HCT116 (cell line): ENCODE measurements around the gene GPN3. TPM values are rescaled to one million over a fixed set of nuclear protein-coding genes. Genes with fewer than 3 reads are reported as not detected.
A peak's percentile ranks its signal among the peaks of the same experiment; 100 is the strongest.

Experiments
- ATAC-seq: fragments of 200-7000 bp; cut with Tn5 transposase; 2 replicates; pipeline ENCODE4 v1.9.1; 2020; ENCODE audit warnings: mild to moderate bottlenecking, moderate library complexity
- BruUV-seq: library from RNA; stranded (reverse); fragments of 400-500 nt; replicated peaks from 2 replicates; lab custom pipeline; 2021; lab: Mats Ljungman, UMichigan
- CTCF ChIA-PET: fragments of 300-600 bp; sonication (Branson Sonifier 250); formaldehyde crosslinking; loops from one replicate; lab custom pipeline; 2021; ENCODE audit warnings: antibody characterized with exemption; lab: Charles Lee
- POLR2A ChIA-PET: fragments of 300-600, 350-600 bp; sonication (Branson Sonifier 250); formaldehyde crosslinking; loops from one replicate; lab custom pipeline; 2021; ENCODE audit warnings: antibody characterized with exemption; lab: Charles Lee
- RAD21 ChIA-PET, 2 experiments: fragments of 300-600 bp; sonication (Branson Sonifier 250); formaldehyde crosslinking; loops; one replicate each; lab custom pipeline; 2023; ENCODE audit warnings: low total read pairs in 2 of 2; ENCODE audit not compliant: uncharacterized antibody in 2 of 2, unreplicated experiment in 2 of 2, low non-redundant PET in 1 of 2; lab: Charles Lee
- DNase-seq: peaks from one replicate; pipeline ENCODE4 v3.0.0-alpha.2; 2010; ENCODE audit warnings: low read depth, low spot score
- H2AFZ ChIP-seq: fragments of 200-600 bp; shearing (Covaris generic), sonication (generic); 2 replicates; pipeline ENCODE4 v1.6.1; 2017; ENCODE audit warnings: low read depth, mixed run types, mixed read lengths, antibody characterized with exemption, low read length; ENCODE audit not compliant: poor library complexity, severe bottlenecking
- H3K27ac ChIP-seq: 2 replicates; pipeline ENCODE4 v1.5.1; 2012; ENCODE audit warnings: low read depth, low read length
- H3K27me3 ChIP-seq: fragments of 200-600 bp; sonication (generic); 2 replicates; pipeline ENCODE4 v1.6.1; 2016; ENCODE audit warnings: mixed run types, low read length, mixed read lengths; ENCODE audit not compliant: insufficient read depth
- H3K36me3 ChIP-seq, 2 experiments: fragments of 200-500 bp in 1 of 2; fragments of 200-600 bp in 1 of 2; sonication (Bioruptor generic) in 1 of 2; sonication (generic) in 1 of 2; 2 replicates each; pipeline versions ENCODE4 v1.5.1 to v1.6.1; 2014 to 2016; ENCODE audit warnings: low read length in 2 of 2, inconsistent platforms in 1 of 2, mixed read lengths in 1 of 2, mixed run types in 1 of 2; ENCODE audit not compliant: insufficient read depth in 2 of 2, control insufficient read depth in 1 of 2
- H3K4me1 ChIP-seq, 2 experiments: fragments of 200-600 bp in 1 of 2; sonication (generic) in 1 of 2; 2 replicates each; pipeline versions ENCODE4 v1.5.1 to v1.6.1; 2012 to 2017; ENCODE audit warnings: low read length in 2 of 2, inconsistent platforms in 1 of 2, mild to moderate bottlenecking in 1 of 2, mixed read lengths in 1 of 2, mixed run types in 1 of 2, moderate library complexity in 1 of 2; ENCODE audit not compliant: insufficient read depth in 2 of 2, control insufficient read depth in 1 of 2
- H3K4me2 ChIP-seq: fragments of 200-600 bp; sonication (generic); 2 replicates; pipeline ENCODE4 v1.6.1; 2017; ENCODE audit warnings: mixed run types, low read length, mixed read lengths
- H3K4me3 ChIP-seq, 2 experiments: fragments of 200-600 bp in 1 of 2; sonication (generic) in 1 of 2; replicated peaks in 1 of 2; 2 replicates each; pipeline ENCODE4 v1.5.1; 2011 to 2016; ENCODE audit warnings: low read length in 2 of 2, control low read depth in 1 of 2, low read depth in 1 of 2, mild to moderate bottlenecking in 1 of 2, mixed read lengths in 1 of 2, mixed run types in 1 of 2
- H3K79me2 ChIP-seq: fragments of 200-600 bp; sonication (generic); 2 replicates; pipeline ENCODE4 v1.6.1; 2017; ENCODE audit warnings: mild to moderate bottlenecking, mixed run types, low read length, moderate library complexity, mixed read lengths; ENCODE audit not compliant: insufficient read depth
- H3K9ac ChIP-seq: fragments of 200-600 bp; sonication (generic); 2 replicates; pipeline ENCODE4 v1.6.1; 2016; ENCODE audit warnings: low read length, mixed read lengths
- H3K9me2 ChIP-seq: fragments of 200-600 bp; sonication (generic), shearing (Covaris generic); 2 replicates; pipeline ENCODE4 v1.6.1; 2017; ENCODE audit warnings: mixed run types, mild to moderate bottlenecking, moderate library complexity; ENCODE audit not compliant: insufficient read depth
- H3K9me3 ChIP-seq, 2 experiments: fragments of 200-500 bp in 1 of 2; fragments of 200-600 bp in 1 of 2; sonication (Bioruptor generic) in 1 of 2; sonication (generic) in 1 of 2; 2 replicates each; pipeline ENCODE4 v1.6.1; 2014 to 2017; ENCODE audit warnings: low read length in 2 of 2, mixed read lengths in 2 of 2, inconsistent platforms in 1 of 2, low read depth in 1 of 2, mild to moderate bottlenecking in 1 of 2, mixed run types in 1 of 2, moderate library complexity in 1 of 2; ENCODE audit not compliant: control insufficient read depth in 1 of 2, insufficient read depth in 1 of 2
- H4K20me1 ChIP-seq: fragments of 200-600 bp; sonication (generic), shearing (Covaris generic); 2 replicates; pipeline ENCODE4 v1.6.1; 2017; ENCODE audit warnings: mixed run types, mild to moderate bottlenecking, moderate library complexity; ENCODE audit not compliant: insufficient read depth
- ATF3 ChIP-seq: IDR thresholded peaks from 2 replicates; pipeline ENCODE4 v1.6.1; 2012
- CBX3 ChIP-seq: IDR thresholded peaks from 2 replicates; pipeline ENCODE4 v1.6.1; 2012; ENCODE audit warnings: low read depth
- CTCF ChIP-seq, 3 experiments: fragments of 200-600 bp in 1 of 3; sonication (generic) in 1 of 3; IDR thresholded peaks in 2 of 3; conservative IDR thresholded peaks in 1 of 3; 2 replicates each; pipeline ENCODE4 v1.5.1; 2012 to 2017; ENCODE audit warnings: low read depth in 2 of 3, low read length in 2 of 3, antibody characterized with exemption in 1 of 3, borderline replicate concordance in 1 of 3, control low read depth in 1 of 3, mild to moderate bottlenecking in 1 of 3, mixed read lengths in 1 of 3, mixed run types in 1 of 3, moderate library complexity in 1 of 3; ENCODE audit not compliant: insufficient read depth in 1 of 3
- EGR1 ChIP-seq: IDR thresholded peaks from 2 replicates; pipeline ENCODE4 v1.6.1; 2012; ENCODE audit warnings: low read depth
- ELF1 ChIP-seq: IDR thresholded peaks from 2 replicates; pipeline ENCODE4 v1.6.1; 2012; ENCODE audit warnings: low read depth, borderline replicate concordance
- EZH2phosphoT487 ChIP-seq: fragments of 200-600 bp; IDR thresholded peaks from 2 replicates; pipeline ENCODE4 v1.6.1; 2018; ENCODE audit warnings: antibody characterized with exemption, borderline replicate concordance
- FOSL1 ChIP-seq: IDR thresholded peaks from 2 replicates; pipeline ENCODE4 v1.6.1; 2012; ENCODE audit warnings: low read depth
- JUND ChIP-seq: IDR thresholded peaks from 2 replicates; pipeline ENCODE4 v1.6.1; 2012
- POLR2AphosphoS5 ChIP-seq: IDR thresholded peaks from 2 replicates; pipeline ENCODE4 v1.6.1; 2011; ENCODE audit warnings: mild to moderate bottlenecking, low read depth, low read length, moderate library complexity
- REST ChIP-seq: IDR thresholded peaks from 2 replicates; pipeline ENCODE4 v1.6.1; 2012; ENCODE audit warnings: low read depth
- SIN3A ChIP-seq: IDR thresholded peaks from 2 replicates; pipeline ENCODE4 v1.6.1; 2012; ENCODE audit warnings: low read depth
- SP1 ChIP-seq: IDR thresholded peaks from 2 replicates; pipeline ENCODE4 v1.6.1; 2012; ENCODE audit warnings: low read depth
- SRF ChIP-seq: IDR thresholded peaks from 2 replicates; pipeline ENCODE4 v1.6.1; 2012; ENCODE audit warnings: low read depth
- TCF7L2 ChIP-seq: IDR thresholded peaks from 2 replicates; pipeline ENCODE4 v1.7.0; 2011; ENCODE audit warnings: borderline replicate concordance, inconsistent platforms; ENCODE audit not compliant: insufficient read depth, insufficient read length; ENCODE audit errors: extremely low read depth
- YY1 ChIP-seq: IDR thresholded peaks from 2 replicates; pipeline ENCODE4 v1.6.1; 2011; ENCODE audit warnings: low read length, low read depth, moderate library complexity, mild to moderate bottlenecking; ENCODE audit not compliant: insufficient replicate concordance; ENCODE audit errors: extremely low read depth
- ZBTB33 ChIP-seq: IDR thresholded peaks from 2 replicates; pipeline ENCODE4 v1.6.1; 2011; ENCODE audit warnings: mild to moderate bottlenecking, low read length, moderate library complexity; ENCODE audit not compliant: insufficient replicate concordance; ENCODE audit errors: extremely low read depth
- ZFX ChIP-seq: fragments of 450-650 bp; IDR thresholded peaks from 2 replicates; pipeline ENCODE4 v1.6.1; 2017
- ZNF274 ChIP-seq: fragments of 200-500 bp; sonication (Bioruptor generic); IDR thresholded peaks from 2 replicates; pipeline ENCODE4 v1.6.1; 2014; ENCODE audit warnings: mild to moderate bottlenecking, low read depth, low read length, inconsistent platforms
- intact Hi-C: fragments of 100-400 bp; cut with micrococcal nuclease; formaldehyde crosslinking; loops from 2 replicates; pipeline ENCODE4 v1.10.0; 2022
- total RNA-seq: library from RNA; stranded (reverse); gene quantifications from one replicate; pipeline ENCODE4 v1.2.1, GENCODE V29; 2021; ENCODE audit not compliant: unreplicated experiment

GPN3 gene
- total RNA-seq, 1 experiment from 2014 or later, result 46.2 TPM

GRCh38 chr12:110467847-110468213 is 227 bp downstream of the GPN3 start:
- Histone ChIP-seq H3K27me3 (no peaks in the 10 kb centered on the region), H3K4me1 (peaks cover 12 to 25% of the 10 kb centered on the region in 2 experiments), H3K4me3 (peak overlapping the region; percentile 85 to 86), H3K9me3 (no peaks in the 10 kb centered on the region), H3K4me2 (peak overlapping the region; percentile 83), H3K9me2 (no peaks in the 10 kb centered on the region), H3K9ac (peak overlapping the region; percentile 80), H4K20me1 (no peaks in the 10 kb centered on the region), H3K36me3 (peaks cover 5 to 17% of the 10 kb centered on the region in 2 experiments; a peak in 2 of 4 replicates), H3K27ac (peak overlapping the region; percentile 45)
- no peak for ATAC-seq
- BruUV-seq, result TSS peak; percentile 90
- RAD21 ChIA-PET, result interaction anchor here (1.1 to 1.3 kb wide), 2 partner anchors 18 to 420 kb away, joined by 3 to 4 read pairs; partner anchors contain the start of gene ARPC3 (in 1 of the 2)
- POLR2A ChIA-PET, result interaction anchor here (0.8 to 2.1 kb wide), 9 partner anchors 12 to 134 kb away, joined by 3 to 15 read pairs (median 5); partner anchors contain the start of genes ARPC3, RAD9B and VPS29
- intact Hi-C loops, result loop anchor here (1.0 kb wide), 3 partner anchors 18 to 230 kb away; partner anchors contain the start of gene ARPC3
- TF ChIP-seq CBX3, result no peak
- TF ChIP-seq ELF1, result no peak
- TF ChIP-seq YY1, result no peak
- TF ChIP-seq REST, result no peak
- TF ChIP-seq ZFX, result no peak
- TF ChIP-seq SIN3A, result no peak
- no peak for TF ChIP-seq SRF
- no peak for TF ChIP-seq CTCF (IDR thresholded peaks at IDR 0.05 in 2 of 3, conservative IDR thresholded peaks at IDR 0.05 in 1 of 3; ENCODE audit: borderline replicate concordance in 1 of 3, insufficient read depth in 1 of 3, low read depth in 2 of 3, low read length in 2 of 3)
- no peak for TF ChIP-seq ZNF274
- TF ChIP-seq ATF3, result no peak
- no peak for TF ChIP-seq FOSL1
- no peak for TF ChIP-seq SP1
- TF ChIP-seq POLR2AphosphoS5, result no peak
- TF ChIP-seq TCF7L2, result no peak
- TF ChIP-seq ZBTB33, result no peak
- TF ChIP-seq EGR1, result no peak
- no peak for TF ChIP-seq JUND
- no peak for TF ChIP-seq EZH2phosphoT487
- TF ChIP-seq, all 23 proteins: peak for 0
- no peak for DNase-seq
- H2AFZ ChIP-seq, result no peak overlapping the region
- CTCF ChIA-PET, result interaction anchor here (0.7 to 3.1 kb wide), 10 partner anchors 10 to 623 kb away, joined by 3 to 57 read pairs (median 4); partner anchors contain the start of genes ARPC3, RAD9B and VPS29
- peaks cover 21% of the 10 kb centered on the region for H3K79me2 ChIP-seq
